Tibial nerve (tissue), 4 donors: Measurements from ENCODE around the gene ADCY3. TPM values are rescaled to one million over a fixed set of nuclear protein-coding genes. Genes with fewer than 3 reads are reported as not detected.

Experiments
- DNase-seq, 2 donors: peaks; one replicate each; pipeline ENCODE4 v3.0.0-alpha.2; 2019; ENCODE audit warnings: low spot score in 2 of 2
- H3K27ac ChIP-seq, 4 donors: fragments of 200-600 bp; sonication (generic) in 3 of 4; one replicate each; pipeline ENCODE4 v1.5.1; 2017 to 2019; ENCODE audit warnings: mild to moderate bottlenecking in 1 of 4
- H3K27me3 ChIP-seq, 2 donors: fragments of 200-600 bp; sonication (generic) in 1 of 2; one replicate each; pipeline versions ENCODE4 v1.5.1 to v1.6.0; 2017 to 2019
- H3K36me3 ChIP-seq, 3 donors: fragments of 200-600 bp; sonication (generic); one replicate each; pipeline ENCODE4 v1.5.1; 2018 to 2019
- H3K4me1 ChIP-seq, 4 donors: fragments of 200-600 bp; sonication (generic) in 3 of 4; one replicate each; pipeline ENCODE4 v1.5.1; 2017 to 2019
- H3K4me3 ChIP-seq, 4 donors: fragments of 200-600 bp; sonication (generic) in 3 of 4; one replicate each; pipeline ENCODE4 v1.5.1; 2017 to 2019; ENCODE audit warnings: mild to moderate bottlenecking in 1 of 4, moderate library complexity in 1 of 4
- H3K9me3 ChIP-seq, 4 donors: fragments of 200-600 bp; sonication (generic) in 3 of 4; one replicate each; pipeline ENCODE4 v1.5.1; 2017 to 2019
- CTCF ChIP-seq, 5 experiments: fragments of 200-600 bp in 3 of 5; fragments of 450-650 bp in 2 of 5; sonication (generic) in 3 of 5; IDR thresholded peaks; one replicate each; pipeline ENCODE4 v1.5.1; 2016 to 2019; ENCODE audit warnings: antibody characterized with exemption in 5 of 5, mild to moderate bottlenecking in 3 of 5, moderate library complexity in 2 of 5
- EP300 ChIP-seq, 2 donors: sonication (generic); formaldehyde crosslinking; IDR thresholded peaks; one replicate each; pipeline ENCODE4 v1.6.1; 2017; ENCODE audit warnings: antibody characterized with exemption in 2 of 2, mild to moderate bottlenecking in 1 of 2
- POLR2A ChIP-seq, 2 donors: fragments of 450-650 bp; IDR thresholded peaks; one replicate each; pipeline ENCODE4 v1.6.1; 2017; ENCODE audit warnings: antibody characterized with exemption in 2 of 2, mild to moderate bottlenecking in 2 of 2, moderate library complexity in 2 of 2
- WGBS, 2 donors: methylation state at CpG; one replicate each; pipeline ENCODE4 v1.1.5; 2018; 5-methylcytosine and 5-hydroxymethylcytosine counted together
- total RNA-seq, 4 donors: library from RNA; depleted of rRNA; stranded (reverse); fragments of >200 nt; gene quantifications; one replicate each; pipeline ENCODE4 v1.1.0, GENCODE V29; 2016

ADCY3 gene
- total RNA-seq, 4 donors from 2014 or later: 145 to 393 (median 207) TPM

DNA sequence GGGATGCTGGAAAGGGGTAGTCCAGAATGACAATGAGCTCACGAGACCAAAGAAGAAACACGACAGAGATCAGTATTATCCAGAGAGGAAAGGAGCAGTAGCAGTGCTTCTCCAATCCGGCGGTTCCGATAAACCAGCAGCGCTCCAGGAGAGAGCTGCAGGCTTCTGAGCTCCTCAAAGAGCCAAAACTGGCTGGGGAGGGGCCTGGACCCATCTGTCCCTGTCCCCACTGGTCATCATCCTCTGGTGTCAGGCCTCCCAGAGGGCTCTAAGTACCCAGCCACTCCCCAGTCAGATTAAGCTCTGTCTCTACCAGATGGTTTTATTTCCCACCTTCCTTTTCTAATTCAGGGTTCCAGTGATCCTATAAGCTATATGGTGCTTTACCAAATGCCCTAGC lies 28.5 kb upstream of the ADCY3 start:
- Histone ChIP-seq H3K9me3 (no peaks in the 10 kb centered on the region), H3K27me3 (no peaks in the 10 kb centered on the region), H3K27ac (no peak overlapping the region), H3K4me1 (no peaks in the 10 kb centered on the region), H3K36me3 (peaks cover 0 to 72% (median 6%) of the 10 kb centered on the region in 3 donors), H3K4me3 (no peak overlapping the region)
- TF ChIP-seq POLR2A (IDR thresholded peaks at IDR 0.05): no peak
- TF ChIP-seq CTCF (IDR thresholded peaks at IDR 0.05): no peak
- TF ChIP-seq EP300 (IDR thresholded peaks at IDR 0.05): no peak
- DNase-seq: no peak
- 91 to 95% methylated on average over 6 of the region's 6 CpGs for WGBS, 2 donors

DNA sequence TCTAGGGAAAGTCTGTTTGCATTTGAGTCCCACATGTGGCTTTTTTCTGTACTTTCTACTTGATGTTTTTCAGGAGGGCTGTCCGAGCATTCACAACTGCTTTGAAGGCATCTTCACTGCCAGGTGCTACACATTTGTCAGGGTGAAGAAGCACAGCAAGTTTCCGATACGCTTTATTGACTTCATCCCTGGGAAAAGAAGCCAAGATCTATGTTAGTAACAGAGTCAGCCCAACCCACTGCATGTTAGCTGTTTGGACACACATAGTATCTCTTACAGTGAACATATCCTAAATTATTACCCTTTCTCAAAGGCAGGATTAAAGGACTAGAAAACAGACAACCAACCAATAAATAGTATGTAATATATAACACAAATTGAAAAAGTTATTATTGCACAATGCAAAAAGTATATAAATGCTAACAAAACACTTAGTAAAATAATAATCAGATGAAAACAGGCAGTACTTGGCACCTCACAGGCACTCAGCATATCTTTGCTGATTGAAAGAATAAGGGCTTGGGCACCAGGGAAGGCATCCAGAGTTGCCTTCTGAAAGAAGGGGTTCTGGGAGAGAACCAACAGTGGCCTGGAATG lies 27.6 kb upstream of the ADCY3 start:
- Histone ChIP-seq H3K4me3 (no peak overlapping the region), H3K36me3 (peaks cover 0 to 64% (median 6%) of the 10 kb centered on the region in 3 donors)

DNA sequence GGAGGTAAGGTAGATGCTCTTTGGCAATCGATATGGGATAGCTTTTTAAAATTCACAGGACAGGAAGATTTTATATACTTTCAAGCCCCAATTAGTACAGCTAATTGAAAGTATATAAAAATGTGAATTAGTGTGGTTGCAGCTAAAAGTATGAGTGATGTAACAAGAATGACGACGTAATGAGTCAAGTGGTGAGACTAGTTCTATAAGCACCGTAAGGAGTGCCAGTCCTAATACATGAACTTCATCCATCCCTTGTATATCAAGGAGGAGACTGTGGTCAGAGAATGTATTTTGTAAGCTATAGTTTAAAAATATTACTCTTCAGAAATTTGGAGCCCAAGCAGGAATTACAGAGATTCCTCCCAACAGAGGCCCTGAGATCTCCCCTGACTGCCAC lies 25.9 kb upstream of the ADCY3 start:
- Histone ChIP-seq H3K27me3 (no peaks in the 10 kb centered on the region), H3K4me3 (no peak overlapping the region), H3K4me1 (no peaks in the 10 kb centered on the region), H3K36me3 (peaks cover 0 to 46% (median 6%) of the 10 kb centered on the region in 3 donors), H3K9me3 (no peaks in the 10 kb centered on the region), H3K27ac (no peak overlapping the region)
- 92 to 95% methylated on average over 4 of the region's 4 CpGs for WGBS, 2 donors
- TF ChIP-seq POLR2A (IDR thresholded peaks at IDR 0.05) (no peak), EP300 (IDR thresholded peaks at IDR 0.05) (no peak), CTCF (IDR thresholded peaks at IDR 0.05) (no peak)
- no peak for DNase-seq

More for the DNA sequence above, 27.6 kb upstream of the ADCY3 start:
- Histone ChIP-seq H3K9me3 (no peaks in the 10 kb centered on the region), H3K27me3 (no peaks in the 10 kb centered on the region), H3K4me1 (no peaks in the 10 kb centered on the region), H3K27ac (no peak overlapping the region)
- DNase-seq: no peak
- 91 to 92% methylated on average over 3 of the region's 3 CpGs for WGBS, 2 donors
- TF ChIP-seq EP300 (IDR thresholded peaks at IDR 0.05) (no peak), CTCF (IDR thresholded peaks at IDR 0.05) (no peak), POLR2A (IDR thresholded peaks at IDR 0.05) (no peak)

DNA sequence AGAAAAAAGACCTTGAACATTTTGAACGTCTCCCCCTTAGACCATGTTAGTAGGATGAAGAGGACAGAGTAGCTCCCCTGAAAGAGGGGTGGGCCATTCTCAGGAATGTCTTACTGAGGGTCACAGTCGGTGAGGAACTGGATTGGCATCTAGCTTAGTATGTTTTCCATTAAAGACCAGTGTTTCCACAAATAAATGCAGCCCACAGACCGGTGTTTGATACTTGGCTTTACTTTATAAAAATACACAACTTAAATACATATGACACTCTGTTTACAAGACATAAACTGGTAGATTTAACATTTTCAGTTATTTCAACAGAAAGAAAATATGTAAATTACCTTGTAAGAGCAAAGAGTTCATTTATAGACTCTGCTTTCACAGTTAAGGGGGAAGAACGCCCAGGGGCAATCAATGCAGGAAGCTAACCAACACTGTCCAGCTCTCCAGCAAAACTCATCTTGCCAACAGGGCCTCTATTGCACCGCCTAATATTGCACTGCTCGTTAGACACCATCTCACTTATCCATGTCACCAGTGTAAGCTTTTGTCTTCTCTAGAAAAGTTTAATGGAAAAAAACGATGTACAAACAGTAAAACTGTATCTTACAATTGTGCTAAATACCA lies 23.5 kb upstream of the ADCY3 start:
- Histone ChIP-seq H3K4me1 (no peaks in the 10 kb centered on the region), H3K27me3 (no peaks in the 10 kb centered on the region), H3K4me3 (no peak overlapping the region), H3K36me3 (peaks cover 0 to 30% (median 6%) of the 10 kb centered on the region in 3 donors), H3K9me3 (no peaks in the 10 kb centered on the region), H3K27ac (no peak overlapping the region)
- TF ChIP-seq EP300 (IDR thresholded peaks at IDR 0.05): no peak
- TF ChIP-seq CTCF (IDR thresholded peaks at IDR 0.05): no peak
- TF ChIP-seq POLR2A (IDR thresholded peaks at IDR 0.05): no peak
- DNase-seq: no peak
- WGBS, 2 donors: 65 to 71% methylated on average over 7 of the region's 7 CpGs

GRCh38 chr2:24939353-24939752 lies 19.3 kb upstream of the ADCY3 start:
- DNase-seq: no peak
- Histone ChIP-seq H3K36me3 (no peaks in the 10 kb centered on the region), H3K4me3 (no peak overlapping the region), H3K27ac (no peak overlapping the region), H3K9me3 (no peaks in the 10 kb centered on the region), H3K4me1 (no peaks in the 10 kb centered on the region), H3K27me3 (no peaks in the 10 kb centered on the region)
- TF ChIP-seq POLR2A (IDR thresholded peaks at IDR 0.05) (no peak), EP300 (IDR thresholded peaks at IDR 0.05) (no peak), CTCF (IDR thresholded peaks at IDR 0.05) (no peak)
- 79 to 81% methylated on average over 6 of the region's 6 CpGs for WGBS, 2 donors
